HepG2 (cell line): ENCODE results near the gene BSG. TPM values are rescaled to one million over a fixed set of nuclear protein-coding genes. Genes with fewer than 3 reads are reported as not detected.

Experiments
- ETV6 ChIP-seq: sonication (generic); formaldehyde crosslinking; conservative IDR thresholded peaks from 2 replicates; pipeline ENCODE4 v1.4.0; 2020; ENCODE audit warnings: missing genetic modification reagents
- EZH2 ChIP-seq: conservative IDR thresholded peaks from 2 replicates; pipeline ENCODE4 v1.6.1; 2012; ENCODE audit warnings: mild to moderate bottlenecking, low read depth, low read length, moderate library complexity
- TBP ChIP-seq: sonication (generic); formaldehyde crosslinking; IDR thresholded peaks from 2 replicates; pipeline ENCODE4 v1.5.0; 2020; ENCODE audit warnings: missing genetic modification reagents
- TMF1 ChIP-seq: sonication (generic); formaldehyde crosslinking; IDR thresholded peaks from 2 replicates; pipeline ENCODE4 v1.8.1; 2022; ENCODE audit warnings: low read depth, missing genetic modification reagents
- ZNF335 ChIP-seq: sonication (generic); formaldehyde crosslinking; IDR thresholded peaks from 2 replicates; pipeline ENCODE4 v1.4.0; 2020; ENCODE audit warnings: missing genetic modification reagents
- ZNF558 ChIP-seq: sonication (generic); formaldehyde crosslinking; IDR thresholded peaks from 2 replicates; pipeline ENCODE4 v1.9.0; 2022; ENCODE audit warnings: mild to moderate bottlenecking, missing genetic modification reagents, borderline replicate concordance
- ZNF569 ChIP-seq: sonication (generic); formaldehyde crosslinking; IDR thresholded peaks from 2 replicates; pipeline ENCODE4 v1.5.0; 2020; ENCODE audit warnings: mild to moderate bottlenecking, missing genetic modification reagents, moderate library complexity, borderline replicate concordance
- ZNF616 ChIP-seq: sonication (generic); formaldehyde crosslinking; IDR thresholded peaks from 2 replicates; pipeline ENCODE4 v1.5.0; 2020; ENCODE audit warnings: low read depth, mild to moderate bottlenecking, missing genetic modification reagents
- ZSCAN30 ChIP-seq: sonication (generic); formaldehyde crosslinking; IDR thresholded peaks from 2 replicates; pipeline ENCODE4 v1.5.0; 2020; ENCODE audit warnings: mild to moderate bottlenecking, missing genetic modification reagents
- polyA plus RNA-seq, 8 experiments: library from polyadenylated mRNA; depleted of rRNA in 3 of 8; stranded (reverse) in 7 of 8; unstranded in 1 of 8; fragments of >200 nt; fragmentation: Illumina TruSeq in 4 of 8; extraction: Trizol in 4 of 8; gene quantifications; 2 replicates each; pipeline versions ENCODE4 v1.2.1 to v1.2.3, GENCODE V29; 2011 to 2016; ENCODE audit warnings: low read depth in 4 of 8, missing spikeins in 1 of 8, mixed read lengths in 1 of 8; ENCODE audit not compliant: insufficient read depth in 1 of 8
- total RNA-seq, 5 experiments: library from RNA; depleted of rRNA; stranded (reverse); fragments of >200 nt; fragmentation: Illumina TruSeq; extraction: Trizol; gene quantifications; 2 replicates each; pipeline ENCODE4 v1.2.3, GENCODE V29; 2016; ENCODE audit warnings: low read depth in 1 of 5
- TF ChIP-seq, protein P1 (sequence below): sonication (generic); formaldehyde crosslinking; IDR thresholded peaks from 2 replicates; pipeline ENCODE4 v1.9.0; 2021; ENCODE audit warnings: missing genetic modification reagents, borderline replicate concordance
- TF ChIP-seq, protein P2 (sequence below): sonication (generic); formaldehyde crosslinking; IDR thresholded peaks from 2 replicates; pipeline ENCODE4 v1.8.1; 2023; ENCODE audit warnings: mild to moderate bottlenecking, inconsistent platforms, moderate library complexity, missing genetic modification reagents, borderline replicate concordance
- TF ChIP-seq, protein P3 (sequence below): sonication (generic); formaldehyde crosslinking; IDR thresholded peaks from 2 replicates; pipeline ENCODE4 v1.9.0; 2021; ENCODE audit warnings: mild to moderate bottlenecking, missing genetic modification reagents
- TF ChIP-seq, protein P4 (sequence below): sonication (generic); formaldehyde crosslinking; IDR thresholded peaks from 2 replicates; pipeline ENCODE4 v1.8.1; 2023; ENCODE audit warnings: mild to moderate bottlenecking, missing genetic modification reagents
- TF ChIP-seq, protein P5 (sequence below): sonication (generic); formaldehyde crosslinking; IDR thresholded peaks from 2 replicates; pipeline ENCODE4 v1.8.0; 2022; ENCODE audit warnings: missing genetic modification reagents, mild to moderate bottlenecking, moderate library complexity, borderline replicate concordance

BSG gene
- total and polyA plus RNA-seq, 2 of the 13 experiments (the other 11 are each of a cell fraction or from before 2014, with no cell fraction given), result 309 to 754 TPM

DNA sequence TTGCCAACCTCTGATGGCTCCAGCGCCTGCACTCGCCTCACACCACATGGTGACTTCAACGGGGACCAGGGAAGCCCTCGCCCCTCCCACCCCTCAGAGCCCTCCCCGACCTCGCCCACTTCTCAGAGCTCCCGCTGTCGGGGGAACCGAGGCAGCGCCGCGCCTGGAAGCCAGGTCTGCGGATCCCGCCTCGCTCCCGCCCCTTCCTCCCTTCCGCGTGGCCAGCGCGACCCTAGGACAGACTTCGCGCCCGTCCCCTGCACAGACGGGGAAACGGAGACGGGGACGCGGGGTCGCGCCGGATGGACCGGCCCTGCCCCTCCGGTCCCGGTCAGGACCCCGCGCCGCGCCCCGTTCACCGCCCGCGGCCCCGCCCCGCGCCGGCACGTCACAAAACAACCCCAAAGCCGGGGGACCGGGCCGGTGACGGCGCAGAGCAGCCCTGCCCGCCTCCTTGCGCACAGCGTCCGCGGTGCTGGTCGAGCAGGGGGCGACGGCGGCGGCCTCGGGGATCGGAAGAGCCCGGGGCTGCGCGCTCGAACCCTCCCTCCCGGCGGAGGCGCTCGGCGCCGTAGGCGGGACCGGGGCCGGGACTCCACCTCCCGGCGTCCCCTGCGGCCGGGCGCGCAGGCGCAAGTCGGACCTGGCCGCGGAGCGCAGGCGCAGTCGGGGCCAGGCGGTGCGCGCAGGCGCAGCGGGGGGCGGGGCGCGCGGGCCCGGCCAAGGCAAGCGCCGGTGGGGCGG is 41.2 kb upstream of the BSG start (continued):
- TF ChIP-seq EZH2 (no peak), ZNF335 (no peak), ZNF616 (CRISPR knock-in tag) (0 out of 2 replicates have a peak, but pooled peaks have one; percentile 23), ZNF569 (CRISPR knock-in tag) (no peak), TBP (no peak), TMF1 (CRISPR knock-in tag) (peak; percentile 90), ETV6 (CRISPR knock-in tag) (no peak), ZNF558 (CRISPR knock-in tag) (peak; percentile 47; the same call in 1 of the 2 replicates), ZSCAN30 (CRISPR knock-in tag) (no peak)
- TF ChIP-seq, protein P1, sequence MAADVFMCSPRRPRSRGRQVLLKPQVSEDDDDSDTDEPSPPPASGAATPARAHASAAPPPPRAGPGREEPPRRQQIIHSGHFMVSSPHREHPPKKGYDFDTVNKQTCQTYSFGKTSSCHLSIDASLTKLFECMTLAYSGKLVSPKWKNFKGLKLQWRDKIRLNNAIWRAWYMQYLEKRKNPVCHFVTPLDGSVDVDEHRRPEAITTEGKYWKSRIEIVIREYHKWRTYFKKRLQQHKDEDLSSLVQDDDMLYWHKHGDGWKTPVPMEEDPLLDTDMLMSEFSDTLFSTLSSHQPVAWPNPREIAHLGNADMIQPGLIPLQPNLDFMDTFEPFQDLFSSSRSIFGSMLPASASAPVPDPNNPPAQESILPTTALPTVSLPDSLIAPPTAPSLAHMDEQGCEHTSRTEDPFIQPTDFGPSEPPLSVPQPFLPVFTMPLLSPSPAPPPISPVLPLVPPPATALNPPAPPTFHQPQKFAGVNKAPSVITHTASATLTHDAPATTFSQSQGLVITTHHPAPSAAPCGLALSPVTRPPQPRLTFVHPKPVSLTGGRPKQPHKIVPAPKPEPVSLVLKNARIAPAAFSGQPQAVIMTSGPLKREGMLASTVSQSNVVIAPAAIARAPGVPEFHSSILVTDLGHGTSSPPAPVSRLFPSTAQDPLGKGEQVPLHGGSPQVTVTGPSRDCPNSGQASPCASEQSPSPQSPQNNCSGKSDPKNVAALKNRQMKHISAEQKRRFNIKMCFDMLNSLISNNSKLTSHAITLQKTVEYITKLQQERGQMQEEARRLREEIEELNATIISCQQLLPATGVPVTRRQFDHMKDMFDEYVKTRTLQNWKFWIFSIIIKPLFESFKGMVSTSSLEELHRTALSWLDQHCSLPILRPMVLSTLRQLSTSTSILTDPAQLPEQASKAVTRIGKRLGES, result no peak
- TF ChIP-seq, protein P2, sequence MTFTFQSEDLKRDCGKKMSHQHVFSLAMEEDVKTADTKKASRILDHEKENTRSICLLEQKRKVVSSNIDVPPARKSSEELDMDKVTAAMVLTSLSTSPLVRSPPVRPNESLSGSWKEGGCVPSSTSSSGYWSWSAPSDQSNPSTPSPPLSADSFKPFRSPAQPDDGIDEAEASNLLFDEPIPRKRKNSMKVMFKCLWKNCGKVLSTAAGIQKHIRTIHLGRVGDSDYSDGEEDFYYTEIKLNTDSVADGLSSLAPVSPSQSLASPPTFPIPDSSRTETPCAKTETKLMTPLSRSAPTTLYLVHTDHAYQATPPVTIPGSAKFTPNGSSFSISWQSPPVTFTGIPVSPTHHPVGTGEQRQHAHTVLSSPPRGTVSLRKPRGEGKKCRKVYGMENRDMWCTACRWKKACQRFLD, result no peak
- TF ChIP-seq, protein P3, sequence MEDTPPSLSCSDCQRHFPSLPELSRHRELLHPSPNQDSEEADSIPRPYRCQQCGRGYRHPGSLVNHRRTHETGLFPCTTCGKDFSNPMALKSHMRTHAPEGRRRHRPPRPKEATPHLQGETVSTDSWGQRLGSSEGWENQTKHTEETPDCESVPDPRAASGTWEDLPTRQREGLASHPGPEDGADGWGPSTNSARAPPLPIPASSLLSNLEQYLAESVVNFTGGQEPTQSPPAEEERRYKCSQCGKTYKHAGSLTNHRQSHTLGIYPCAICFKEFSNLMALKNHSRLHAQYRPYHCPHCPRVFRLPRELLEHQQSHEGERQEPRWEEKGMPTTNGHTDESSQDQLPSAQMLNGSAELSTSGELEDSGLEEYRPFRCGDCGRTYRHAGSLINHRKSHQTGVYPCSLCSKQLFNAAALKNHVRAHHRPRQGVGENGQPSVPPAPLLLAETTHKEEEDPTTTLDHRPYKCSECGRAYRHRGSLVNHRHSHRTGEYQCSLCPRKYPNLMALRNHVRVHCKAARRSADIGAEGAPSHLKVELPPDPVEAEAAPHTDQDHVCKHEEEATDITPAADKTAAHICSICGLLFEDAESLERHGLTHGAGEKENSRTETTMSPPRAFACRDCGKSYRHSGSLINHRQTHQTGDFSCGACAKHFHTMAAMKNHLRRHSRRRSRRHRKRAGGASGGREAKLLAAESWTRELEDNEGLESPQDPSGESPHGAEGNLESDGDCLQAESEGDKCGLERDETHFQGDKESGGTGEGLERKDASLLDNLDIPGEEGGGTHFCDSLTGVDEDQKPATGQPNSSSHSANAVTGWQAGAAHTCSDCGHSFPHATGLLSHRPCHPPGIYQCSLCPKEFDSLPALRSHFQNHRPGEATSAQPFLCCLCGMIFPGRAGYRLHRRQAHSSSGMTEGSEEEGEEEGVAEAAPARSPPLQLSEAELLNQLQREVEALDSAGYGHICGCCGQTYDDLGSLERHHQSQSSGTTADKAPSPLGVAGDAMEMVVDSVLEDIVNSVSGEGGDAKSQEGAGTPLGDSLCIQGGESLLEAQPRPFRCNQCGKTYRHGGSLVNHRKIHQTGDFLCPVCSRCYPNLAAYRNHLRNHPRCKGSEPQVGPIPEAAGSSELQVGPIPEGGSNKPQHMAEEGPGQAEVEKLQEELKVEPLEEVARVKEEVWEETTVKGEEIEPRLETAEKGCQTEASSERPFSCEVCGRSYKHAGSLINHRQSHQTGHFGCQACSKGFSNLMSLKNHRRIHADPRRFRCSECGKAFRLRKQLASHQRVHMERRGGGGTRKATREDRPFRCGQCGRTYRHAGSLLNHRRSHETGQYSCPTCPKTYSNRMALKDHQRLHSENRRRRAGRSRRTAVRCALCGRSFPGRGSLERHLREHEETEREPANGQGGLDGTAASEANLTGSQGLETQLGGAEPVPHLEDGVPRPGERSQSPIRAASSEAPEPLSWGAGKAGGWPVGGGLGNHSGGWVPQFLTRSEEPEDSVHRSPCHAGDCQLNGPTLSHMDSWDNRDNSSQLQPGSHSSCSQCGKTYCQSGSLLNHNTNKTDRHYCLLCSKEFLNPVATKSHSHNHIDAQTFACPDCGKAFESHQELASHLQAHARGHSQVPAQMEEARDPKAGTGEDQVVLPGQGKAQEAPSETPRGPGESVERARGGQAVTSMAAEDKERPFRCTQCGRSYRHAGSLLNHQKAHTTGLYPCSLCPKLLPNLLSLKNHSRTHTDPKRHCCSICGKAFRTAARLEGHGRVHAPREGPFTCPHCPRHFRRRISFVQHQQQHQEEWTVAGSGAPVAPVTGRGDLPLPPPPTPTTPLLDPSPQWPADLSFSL (CRISPR knock-in tag), result no peak
- TF ChIP-seq, protein P4, sequence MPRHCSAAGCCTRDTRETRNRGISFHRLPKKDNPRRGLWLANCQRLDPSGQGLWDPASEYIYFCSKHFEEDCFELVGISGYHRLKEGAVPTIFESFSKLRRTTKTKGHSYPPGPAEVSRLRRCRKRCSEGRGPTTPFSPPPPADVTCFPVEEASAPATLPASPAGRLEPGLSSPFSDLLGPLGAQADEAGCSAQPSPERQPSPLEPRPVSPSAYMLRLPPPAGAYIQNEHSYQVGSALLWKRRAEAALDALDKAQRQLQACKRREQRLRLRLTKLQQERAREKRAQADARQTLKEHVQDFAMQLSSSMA, result no peak
- TF ChIP-seq, protein P5, sequence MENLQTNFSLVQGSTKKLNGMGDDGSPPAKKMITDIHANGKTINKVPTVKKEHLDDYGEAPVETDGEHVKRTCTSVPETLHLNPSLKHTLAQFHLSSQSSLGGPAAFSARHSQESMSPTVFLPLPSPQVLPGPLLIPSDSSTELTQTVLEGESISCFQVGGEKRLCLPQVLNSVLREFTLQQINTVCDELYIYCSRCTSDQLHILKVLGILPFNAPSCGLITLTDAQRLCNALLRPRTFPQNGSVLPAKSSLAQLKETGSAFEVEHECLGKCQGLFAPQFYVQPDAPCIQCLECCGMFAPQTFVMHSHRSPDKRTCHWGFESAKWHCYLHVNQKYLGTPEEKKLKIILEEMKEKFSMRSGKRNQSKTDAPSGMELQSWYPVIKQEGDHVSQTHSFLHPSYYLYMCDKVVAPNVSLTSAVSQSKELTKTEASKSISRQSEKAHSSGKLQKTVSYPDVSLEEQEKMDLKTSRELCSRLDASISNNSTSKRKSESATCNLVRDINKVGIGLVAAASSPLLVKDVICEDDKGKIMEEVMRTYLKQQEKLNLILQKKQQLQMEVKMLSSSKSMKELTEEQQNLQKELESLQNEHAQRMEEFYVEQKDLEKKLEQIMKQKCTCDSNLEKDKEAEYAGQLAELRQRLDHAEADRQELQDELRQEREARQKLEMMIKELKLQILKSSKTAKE (CRISPR knock-in tag), result peak; percentile 36
